Activated CD8-positive, alpha-beta memory T cell treated with anti-CD3 and anti-CD28 coated beads for 24 hours (primary cell): ENCODE data around the gene ZNF460.
"Not testable (repeated sequence)": the region's sequence is repeated elsewhere in the genome, so short reads cannot be mapped to it uniquely, and the experiment has no call there.

ENCODE experiments used
- DNase-seq: peaks from one replicate; pipeline ENCODE4 v3.0.0-alpha.2; 2020

The ZNF460 gene

DNA sequence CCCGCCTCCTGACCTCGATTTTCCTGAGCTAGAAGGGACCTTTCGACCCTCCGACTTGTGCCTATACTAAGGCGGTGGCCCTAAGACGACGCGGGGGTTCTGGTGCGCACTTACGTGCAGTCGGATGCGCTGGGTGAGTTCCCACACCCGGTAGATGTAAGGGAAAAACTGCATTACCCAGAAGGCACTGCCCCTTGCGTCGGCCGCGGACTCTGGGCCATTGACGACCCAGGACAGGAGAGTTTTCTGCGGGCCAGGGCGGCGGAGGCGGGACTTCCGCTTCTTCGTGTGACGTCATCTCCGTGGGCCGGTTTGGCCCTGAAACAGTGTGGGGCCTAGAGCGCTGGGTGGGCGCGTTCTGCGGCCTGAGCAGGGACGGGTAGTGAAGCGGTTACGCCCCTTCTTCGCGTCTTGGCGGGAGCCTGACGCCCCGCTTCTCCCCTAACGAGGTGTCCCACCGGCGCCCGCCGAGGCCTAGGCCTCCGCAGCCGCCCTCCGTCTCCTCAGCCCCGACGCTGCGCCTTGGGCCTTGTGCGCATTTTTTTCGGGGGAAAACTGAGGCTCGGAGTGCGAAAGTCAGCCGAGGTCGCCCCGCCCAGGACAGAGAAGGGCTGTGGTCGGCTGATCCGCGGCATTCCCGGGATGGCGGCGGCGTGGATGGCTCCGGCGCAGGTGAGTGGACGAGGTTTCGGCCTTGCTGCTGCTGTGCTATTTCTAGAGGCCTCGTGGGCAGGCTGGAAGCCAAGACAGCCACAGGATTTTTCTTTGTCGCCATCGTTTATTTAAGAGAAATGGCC is at the start of gene ZNF460:
TSS of gene ZNF460 (plus strand) at position 321 of the 797 bp plus-strand sequence. CDS start at position 643, 322 bp downstream.
- DNase-seq = peak; percentile 99

DNA sequence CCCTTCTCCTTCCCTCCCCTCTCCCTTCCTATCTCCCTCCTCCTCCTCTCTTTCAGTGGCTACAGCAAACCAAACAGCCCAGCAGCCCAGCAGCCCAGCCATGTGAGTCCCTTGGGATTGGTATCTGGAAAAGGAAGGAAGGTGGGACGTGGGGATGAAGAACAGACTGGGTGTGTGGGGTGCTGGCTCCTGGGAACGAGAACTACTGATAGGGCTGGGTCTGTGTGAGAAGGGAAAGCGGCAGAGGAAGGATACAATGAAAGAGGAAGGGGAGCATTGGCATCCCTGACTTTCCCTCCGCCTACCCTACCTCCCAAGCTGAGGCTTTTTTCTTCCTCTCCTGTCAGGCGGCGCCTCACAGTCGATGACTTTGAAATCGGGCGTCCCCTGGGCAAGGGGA is 48.6 kb upstream of the ZNF460 start:
- DNase-seq = no peak

DNA sequence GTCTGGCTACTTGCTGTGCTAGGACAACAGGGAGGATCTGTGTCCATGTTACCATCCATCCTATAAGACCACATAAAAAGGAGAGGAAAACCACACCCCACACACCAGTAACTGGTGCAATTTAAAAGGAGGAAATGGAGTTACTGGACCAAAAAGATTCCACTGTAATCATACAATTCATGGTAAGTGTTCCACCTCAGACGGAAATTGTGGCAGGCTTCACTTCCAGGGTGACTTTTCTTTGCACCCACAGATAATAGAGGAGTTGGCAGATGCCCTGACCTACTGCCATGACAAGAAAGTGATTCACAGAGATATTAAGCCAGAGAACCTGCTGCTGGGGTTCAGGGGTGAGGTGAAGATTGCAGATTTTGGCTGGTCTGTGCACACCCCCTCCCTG is 47.1 kb upstream of the ZNF460 start:
- DNase-seq = peak; percentile 17

DNA sequence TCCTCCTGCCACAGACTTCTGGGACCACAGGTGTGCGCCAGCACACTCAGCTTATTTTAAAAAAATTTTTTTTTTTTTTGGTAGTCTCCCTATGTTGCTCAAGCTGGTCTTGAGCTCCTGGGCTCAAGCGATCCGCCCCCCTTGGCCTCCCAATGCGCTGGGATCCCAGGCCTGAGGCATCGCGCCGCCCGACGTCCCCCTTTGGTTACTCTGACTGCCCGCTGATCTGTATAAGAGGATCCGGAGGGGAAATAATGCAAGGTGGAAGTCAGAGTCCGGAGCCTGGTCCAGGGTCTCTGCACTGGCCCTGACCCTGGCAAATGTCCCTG is 40.3 kb upstream of the ZNF460 start:
- DNase-seq = no peak

DNA sequence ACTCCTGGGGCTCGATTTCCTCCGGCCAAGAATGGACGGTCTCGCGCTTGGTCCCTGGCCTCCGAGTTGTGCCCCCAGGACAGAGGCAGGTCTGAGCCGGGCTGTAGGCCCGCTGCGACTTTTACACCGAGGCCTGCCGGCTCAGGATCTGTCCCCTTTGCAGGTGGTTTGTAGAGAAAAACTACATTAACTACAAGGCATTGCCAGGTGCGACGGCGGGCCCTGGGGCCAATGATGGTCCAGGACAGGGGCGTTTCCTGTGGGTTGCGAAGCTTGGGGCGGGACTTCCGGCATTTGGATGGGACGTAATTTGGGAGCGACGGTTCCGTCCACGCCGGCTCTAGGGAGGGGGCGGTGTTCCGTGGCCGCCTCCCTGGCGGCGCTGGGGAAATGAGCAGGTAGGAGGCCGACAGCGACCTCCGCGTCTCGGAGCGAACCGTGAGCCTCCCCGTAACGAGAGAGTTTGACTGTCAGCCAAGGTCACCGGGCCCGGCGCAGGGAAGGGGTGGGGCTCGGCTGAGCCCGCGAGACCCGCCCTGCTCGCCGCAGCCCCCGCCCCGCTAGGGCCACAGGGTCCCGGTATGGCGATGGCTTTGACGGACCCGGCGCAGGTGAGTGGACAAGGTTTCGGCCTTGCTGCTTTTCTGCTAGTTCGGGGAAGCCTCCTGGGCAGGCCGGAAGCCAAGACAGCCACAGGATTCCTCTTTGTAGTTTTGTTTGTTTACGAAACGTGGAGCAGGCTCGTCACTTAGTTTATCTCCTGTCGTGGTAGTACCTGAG is 39.8 kb upstream of the ZNF460 start, which contains the start of gene ZNF805:
TSS of gene ZNF805 (plus strand) at position 322 of the 780 bp plus-strand sequence. CDS start at position 582, 260 bp downstream.
- peak; percentile 97 for DNase-seq

DNA sequence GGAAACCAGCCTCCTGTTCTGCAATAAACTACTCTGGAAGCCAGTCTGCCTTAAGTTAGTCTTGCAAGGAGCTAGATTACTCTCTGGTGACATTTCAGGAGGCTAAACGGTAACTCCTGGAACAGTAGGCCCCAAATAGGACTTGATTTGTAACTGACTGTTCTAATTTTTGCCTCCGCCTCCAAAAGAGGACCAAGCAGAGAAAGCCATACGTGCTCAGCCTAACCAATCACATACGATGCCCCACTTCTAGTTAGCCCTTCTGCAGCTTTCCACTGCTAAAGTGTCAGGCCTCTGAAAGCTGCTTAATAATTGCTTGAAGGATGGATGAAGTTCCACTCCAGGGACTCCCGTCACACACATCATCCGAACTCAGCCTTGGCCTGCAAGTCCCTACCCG is 39.1 kb upstream of the ZNF460 start:
- no peak for DNase-seq

DNA sequence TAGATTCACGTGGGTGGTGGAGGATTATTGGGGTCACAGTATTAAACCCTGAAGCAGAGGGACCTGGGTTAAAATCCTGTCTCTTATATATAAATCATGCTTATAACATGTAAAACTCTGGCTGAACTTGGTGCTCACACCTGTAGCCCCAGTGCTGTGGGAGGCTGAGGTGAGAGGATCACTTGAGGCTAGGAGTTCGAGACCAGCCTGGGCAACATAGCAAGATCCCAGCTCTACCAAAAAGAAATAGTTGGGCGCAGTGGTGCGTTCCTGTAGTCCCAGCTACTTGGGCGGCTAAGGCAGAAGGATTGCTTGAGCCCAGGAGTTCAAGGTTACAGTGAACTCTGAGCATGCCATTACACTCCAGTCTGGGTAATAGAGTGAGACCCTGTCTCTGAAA is 37.5 kb upstream of the ZNF460 start:
- DNase-seq = peak; percentile 7

DNA sequence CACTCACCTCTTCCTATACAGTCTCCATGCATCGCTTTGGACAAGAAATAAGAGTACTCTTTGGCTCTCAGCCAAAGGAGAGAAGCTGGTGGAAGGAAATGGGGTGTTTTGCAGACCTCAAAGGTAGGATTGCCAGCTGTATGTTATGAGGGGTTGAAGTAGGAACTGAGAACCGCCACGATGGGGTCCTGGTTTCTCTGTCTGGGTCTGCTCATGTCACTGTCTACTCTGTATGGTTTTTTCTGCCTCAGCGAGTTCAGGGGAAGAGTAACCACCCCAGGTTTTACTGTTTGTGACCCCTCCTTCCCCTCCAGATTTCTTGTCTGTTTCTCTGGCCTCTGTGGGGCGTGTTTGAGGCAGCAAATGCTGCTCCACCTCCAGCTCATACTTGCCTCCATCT is 35.8 kb upstream of the ZNF460 start:
- DNase-seq = peak; percentile 11

DNA sequence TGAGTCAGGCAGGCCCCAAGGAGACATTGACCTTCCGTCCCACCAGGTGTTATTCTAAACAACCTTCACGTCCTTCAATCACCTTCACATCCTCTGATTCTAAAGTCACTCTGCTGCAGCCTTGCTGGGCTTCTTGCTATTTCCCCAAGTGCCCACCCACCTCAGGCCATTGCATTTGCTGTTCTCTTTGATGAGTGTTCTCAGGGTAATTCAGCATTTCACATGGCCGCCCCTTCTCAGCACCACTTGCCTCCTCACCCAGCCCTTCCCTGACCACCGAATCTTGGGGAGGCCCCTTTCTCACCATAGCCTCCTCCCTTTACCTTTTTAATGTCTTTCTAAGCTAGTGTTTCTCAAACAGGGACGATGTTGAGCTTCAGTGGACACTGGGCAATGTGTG is 35.2 kb upstream of the ZNF460 start:
- DNase-seq = no peak

DNA sequence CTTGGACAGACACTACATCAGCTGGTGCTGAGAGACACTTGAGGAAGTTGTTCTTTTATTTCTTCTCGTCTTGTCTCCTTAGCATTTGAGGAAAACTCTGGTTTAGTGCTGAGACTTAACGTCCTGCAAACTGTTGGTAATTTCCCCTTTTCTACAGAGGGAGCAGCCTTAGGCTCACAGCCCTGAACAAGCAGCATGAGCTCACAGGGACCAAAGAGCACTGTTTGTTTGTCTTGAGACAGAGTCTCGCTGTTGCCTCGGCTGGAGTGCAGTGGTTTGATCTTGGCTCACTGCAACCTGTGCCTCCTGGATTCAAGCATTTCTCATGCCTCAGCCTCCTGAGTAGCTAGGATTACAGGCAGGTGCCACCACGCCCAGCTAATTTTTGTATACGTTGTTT is 34.3 kb upstream of the ZNF460 start:
- DNase-seq = no peak

DNA sequence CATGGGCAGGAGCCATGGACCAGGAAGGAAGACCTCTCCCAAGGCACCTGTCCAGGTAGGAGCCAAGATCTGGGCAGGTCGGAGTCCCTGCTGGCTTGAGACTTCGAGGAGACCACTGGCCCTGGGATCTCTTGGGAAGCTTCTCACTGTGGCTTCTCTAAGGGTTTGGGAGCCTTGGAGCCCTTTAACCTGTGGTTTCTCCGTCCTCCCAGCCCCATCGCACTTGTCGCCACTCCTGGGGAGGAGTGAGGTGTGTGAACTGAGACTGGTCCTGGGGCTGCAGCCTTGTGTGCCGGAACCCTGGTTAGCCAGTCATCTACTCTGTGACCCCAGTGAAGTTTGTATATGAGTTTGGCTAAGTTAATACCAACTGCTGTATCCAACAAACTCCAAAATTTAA is 31.6 kb upstream of the ZNF460 start:
- peak; percentile 49 for DNase-seq

DNA sequence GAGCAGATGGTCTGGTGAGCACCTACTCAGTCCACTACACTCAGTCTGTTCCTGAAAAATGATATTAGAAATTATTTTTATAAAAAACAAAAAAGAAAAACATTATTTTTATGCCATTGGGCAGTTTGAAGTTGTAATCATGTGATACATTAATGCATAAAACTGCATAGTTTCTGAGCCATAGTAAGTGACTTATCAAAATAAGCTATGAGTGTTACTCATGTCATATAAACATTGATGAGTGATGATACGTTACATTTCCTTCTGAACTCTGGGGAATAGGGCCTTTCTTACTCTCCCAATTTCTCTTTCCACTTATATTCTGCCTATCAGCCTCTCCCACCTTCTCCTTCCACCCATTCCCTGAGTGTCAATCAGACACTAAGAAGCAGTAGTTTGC is 31.0 kb upstream of the ZNF460 start:
- DNase-seq = no peak

DNA sequence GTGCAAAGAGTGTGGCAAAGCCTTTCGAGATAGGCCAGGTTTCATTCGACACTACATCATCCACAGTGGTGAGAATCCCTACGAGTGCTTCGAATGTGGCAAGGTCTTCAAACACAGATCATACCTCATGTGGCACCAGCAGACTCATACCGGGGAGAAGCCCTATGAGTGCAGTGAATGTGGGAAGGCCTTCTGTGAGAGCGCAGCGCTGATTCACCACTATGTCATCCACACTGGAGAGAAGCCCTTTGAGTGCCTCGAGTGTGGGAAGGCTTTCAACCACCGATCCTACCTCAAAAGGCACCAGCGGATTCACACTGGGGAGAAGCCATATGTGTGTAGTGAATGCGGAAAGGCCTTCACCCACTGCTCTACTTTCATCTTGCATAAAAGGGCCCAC is 26.5 kb upstream of the ZNF460 start:
- peak; percentile 49 for DNase-seq

DNA sequence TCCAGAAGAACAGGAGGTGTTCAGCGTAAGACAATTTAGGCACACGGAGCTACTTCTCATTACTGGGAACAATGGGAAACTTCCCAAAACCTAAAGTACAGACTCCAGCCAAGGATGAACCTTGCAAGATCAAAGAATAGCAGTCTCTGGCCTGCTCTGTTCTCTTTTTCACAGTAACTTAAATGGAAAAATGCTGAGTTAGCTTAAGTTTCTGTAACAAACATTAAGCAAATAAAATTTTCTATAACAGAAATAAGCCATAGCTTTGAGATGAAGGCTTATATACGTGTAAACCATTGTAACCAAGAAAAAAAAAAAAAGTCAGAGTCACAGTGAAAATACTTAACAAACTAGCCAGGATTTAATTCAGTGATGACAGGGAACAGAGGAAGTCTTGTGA is 18.2 kb upstream of the ZNF460 start:
- no peak for DNase-seq

DNA sequence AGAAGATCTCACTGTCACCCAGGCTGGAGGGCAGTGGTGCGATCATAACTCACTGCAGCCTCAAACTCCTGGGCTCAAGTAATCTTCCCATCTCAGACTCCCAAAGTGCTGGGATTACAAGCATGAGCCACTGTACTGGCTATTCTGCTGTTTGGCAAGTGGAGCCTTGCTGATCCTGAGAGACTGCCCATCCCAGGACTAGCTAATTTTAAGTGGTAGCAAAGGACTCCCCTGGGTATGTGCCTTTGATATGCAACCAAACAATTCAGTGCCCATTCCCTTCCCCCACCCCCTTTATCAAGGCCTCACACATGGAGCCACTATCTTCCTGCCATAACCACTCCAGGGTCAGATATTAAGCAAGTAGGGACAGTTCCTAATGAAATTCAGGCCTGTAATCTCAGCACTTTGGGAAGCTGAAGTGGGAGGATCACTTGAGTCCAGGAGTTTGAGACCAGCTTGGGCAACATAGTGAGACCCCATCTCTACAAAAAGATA is 17.0 kb upstream of the ZNF460 start:
- no peak for DNase-seq

DNA sequence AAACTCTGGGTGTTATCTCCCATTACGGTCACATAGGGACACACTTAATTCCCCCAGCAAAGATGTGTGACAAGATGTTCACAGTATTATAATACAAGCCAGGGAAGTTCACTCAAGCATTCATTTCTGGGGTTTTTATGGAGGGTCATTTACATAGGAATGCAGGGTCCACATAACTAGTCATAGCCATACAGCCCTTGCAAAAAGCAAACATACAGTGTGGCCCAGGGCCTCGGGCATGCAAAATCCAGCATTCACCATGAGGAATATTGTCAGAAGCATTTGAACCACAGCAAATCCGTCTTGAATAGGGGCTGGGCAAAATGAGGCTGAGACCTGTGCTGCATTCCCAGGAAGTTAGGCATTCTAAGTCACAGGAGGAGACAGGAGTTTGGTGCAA is 13.0 kb upstream of the ZNF460 start:
- no peak for DNase-seq

DNA sequence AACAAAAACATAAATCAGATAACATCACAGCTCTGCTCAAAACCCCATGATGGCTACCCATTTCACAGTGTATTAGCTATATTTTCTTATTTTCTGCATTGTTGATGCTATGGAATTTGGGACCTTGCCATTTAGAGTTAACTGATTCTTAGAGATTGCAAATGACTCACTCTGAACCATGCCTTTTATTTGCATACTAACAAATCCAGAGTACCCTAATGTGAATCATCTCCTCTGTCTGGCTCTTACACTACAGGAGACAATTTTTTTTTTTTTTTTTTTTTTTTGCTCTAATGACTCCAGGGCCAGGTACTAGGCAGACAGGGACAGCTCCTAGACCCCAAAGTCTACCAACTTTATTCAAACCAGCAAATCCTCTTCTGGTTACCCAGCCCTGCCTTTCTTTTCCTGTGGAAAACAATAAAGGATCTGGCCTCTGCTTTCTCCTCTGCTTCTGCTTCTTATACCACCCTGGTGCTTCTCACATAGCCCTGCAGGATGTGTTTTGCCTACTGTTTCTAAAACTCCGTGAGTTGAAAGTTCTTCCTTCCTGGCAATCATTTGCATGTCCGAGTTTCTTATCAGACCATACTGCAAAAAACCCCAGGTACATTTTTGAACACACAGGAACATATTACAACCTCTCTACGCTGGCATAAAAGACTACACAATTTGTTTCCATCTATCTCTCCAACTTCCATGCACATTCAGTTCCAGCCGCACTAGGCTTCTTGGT is 10.6 kb upstream of the ZNF460 start:
- DNase-seq = no peak

DNA sequence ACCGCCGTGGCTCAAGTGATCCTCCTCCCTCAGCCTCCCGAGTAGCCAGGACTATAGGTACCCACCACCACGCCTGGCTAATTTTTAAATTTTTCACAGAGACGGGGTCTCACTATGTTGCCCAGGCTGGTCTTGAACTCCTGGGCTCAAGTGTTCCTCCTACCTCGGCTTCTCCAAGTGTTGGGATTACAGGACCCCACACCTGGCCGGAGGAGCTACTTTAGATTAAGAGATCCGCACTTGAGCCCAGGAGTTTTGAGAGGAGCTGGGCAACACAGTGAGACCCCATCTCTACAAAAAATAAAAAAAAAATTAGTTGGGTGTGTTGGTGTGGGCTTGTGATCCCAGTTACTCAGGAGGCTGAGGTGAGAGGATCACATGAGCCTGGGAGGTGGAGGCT is 9.0 kb upstream of the ZNF460 start:
- DNase-seq = no peak

DNA sequence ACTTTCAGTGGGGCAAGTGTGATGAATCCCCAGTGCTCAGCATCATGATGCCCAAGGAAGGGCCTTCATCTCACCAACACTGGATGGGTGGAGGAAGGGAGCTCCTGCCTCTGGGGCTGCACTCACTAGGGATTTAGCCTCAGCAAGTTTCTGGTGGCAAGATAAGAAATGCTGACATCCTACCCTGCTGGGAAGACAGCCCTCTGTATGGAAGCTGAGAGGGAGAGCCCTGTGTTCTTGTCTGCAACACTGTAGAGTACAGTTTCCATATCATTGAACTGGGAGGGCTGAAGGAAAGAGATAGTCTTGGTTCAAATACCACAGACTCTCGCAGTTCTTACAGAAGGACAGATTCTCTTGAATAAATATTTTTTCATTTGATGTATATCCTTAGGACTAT is 7.3 kb upstream of the ZNF460 start:
- no peak for DNase-seq

DNA sequence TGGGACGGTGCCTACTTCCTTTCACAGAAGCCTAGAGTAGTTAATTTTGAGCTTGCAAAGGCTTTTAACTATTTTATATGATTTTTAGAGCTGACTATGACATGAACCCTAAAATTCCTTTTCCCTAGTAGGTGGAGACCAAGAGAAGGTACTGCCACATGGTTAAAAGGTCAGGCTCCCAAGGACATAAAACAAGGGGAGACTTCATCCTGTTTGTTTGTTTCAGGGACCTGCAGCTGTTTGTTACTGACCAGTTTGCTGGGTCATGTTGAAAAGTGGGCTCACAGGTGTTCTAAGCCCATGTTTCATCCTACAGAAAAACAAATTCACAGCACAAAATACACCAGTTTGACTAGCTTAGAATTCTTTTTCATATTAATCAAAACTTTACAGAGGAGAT is 3.9 kb upstream of the ZNF460 start:
- DNase-seq = no peak

DNA sequence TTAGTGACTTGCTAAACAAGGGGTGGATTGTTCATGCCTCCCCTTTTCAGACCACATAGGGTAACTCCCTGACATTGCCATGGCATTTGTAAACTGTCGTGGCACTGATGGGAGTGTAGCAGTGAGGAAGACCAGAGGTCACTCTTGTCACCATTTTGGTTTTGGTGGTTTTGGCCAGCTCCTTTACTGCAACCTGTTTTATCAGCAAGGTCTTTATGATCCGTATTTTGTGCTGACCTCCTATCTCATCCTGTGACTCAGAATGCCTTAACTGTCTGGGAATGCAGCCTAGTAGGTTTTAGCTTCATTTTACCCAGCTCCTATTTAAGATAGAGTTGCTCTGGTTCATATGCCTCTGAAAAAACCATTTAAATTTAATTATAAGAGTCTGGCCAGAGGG is 1.8 kb upstream of the ZNF460 start:
- DNase-seq = not testable (repeated sequence)

DNA sequence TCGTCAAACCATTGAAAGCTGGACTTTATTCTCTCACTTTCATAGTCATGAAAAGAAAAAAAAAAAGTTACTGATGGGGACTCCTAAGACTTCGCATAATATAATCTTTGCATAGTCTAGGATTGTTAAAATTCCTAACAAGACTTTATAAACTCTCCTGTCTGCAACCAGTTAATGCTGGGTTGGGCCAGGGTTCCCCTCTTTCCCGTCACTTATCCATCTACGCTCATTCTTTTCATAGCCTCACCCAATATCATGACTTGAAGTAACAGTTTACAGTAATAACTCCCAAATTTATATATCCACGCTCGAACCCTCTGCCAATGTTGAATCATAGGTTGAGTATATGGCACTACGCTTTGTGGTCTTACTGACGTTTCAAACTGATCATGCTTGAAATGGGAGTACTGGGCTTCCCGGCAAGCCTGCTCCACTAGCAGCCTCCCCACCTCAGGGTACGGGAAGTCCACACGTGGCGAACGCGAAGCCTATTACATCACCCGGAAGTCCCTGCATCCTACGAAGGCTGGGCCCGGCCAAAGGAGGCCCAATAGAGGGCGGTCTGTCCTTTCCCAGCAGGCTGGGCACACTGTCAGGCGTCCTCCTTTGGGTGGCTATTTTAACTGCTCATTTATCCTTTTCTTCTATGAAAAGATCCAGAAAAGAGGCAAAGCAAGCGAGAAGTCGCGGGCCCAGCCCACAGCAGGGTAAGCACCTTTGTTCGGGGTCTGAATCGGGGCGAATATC is 694 bp upstream of the ZNF460 start:
- no peak for DNase-seq

DNA sequence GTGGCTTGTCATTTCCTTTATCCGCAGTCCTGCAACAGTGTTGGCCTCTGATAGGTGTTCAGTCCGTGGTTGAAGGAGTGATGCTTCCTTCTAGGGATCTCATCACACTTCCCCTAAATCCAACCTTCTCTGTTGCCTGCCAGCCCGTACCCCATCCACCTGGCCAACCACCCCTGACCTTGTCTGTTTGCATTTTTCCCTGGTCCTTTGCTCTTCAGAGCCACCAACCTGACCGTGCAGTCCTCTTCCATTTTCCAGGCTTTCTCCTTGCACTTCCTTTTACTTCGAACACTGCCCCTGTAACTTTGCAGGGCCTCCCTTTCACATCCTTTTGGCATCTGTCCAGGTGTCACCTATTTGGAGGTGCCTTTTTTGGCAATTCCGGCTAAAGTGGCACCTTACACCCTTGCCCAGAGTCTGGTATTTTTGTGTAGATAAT is 696 bp downstream of the ZNF460 start:
- DNase-seq = no peak
